Mesodermal cell (in vitro differentiated cells): ENCODE data around the gene MMP10.

Experiments
- H3K27ac ChIP-seq: 2 replicates; pipeline ENCODE4 v1.7.0; 2013; ENCODE audit warnings: mild to moderate bottlenecking, low read depth, low read length, moderate library complexity; ENCODE audit not compliant: severe bottlenecking
- H3K36me3 ChIP-seq: 2 replicates; pipeline ENCODE4 v1.7.1; 2013; ENCODE audit warnings: mild to moderate bottlenecking, low read length, moderate library complexity; ENCODE audit not compliant: control insufficient read depth, insufficient read depth
- H3K4me1 ChIP-seq: one replicate; pipeline ENCODE4 v1.7.1; 2013; ENCODE audit warnings: mild to moderate bottlenecking, low read length; ENCODE audit not compliant: insufficient read depth, control insufficient read depth, poor library complexity, severe bottlenecking
- H3K4me3 ChIP-seq: 2 replicates; pipeline ENCODE4 v1.7.0; 2013; ENCODE audit warnings: low read length, control low read depth, mild to moderate bottlenecking; ENCODE audit not compliant: insufficient read depth, poor library complexity, severe bottlenecking; ENCODE audit errors: extremely low read depth
- H3K9me3 ChIP-seq: 2 replicates; pipeline ENCODE4 v1.7.1; 2013; ENCODE audit warnings: mild to moderate bottlenecking, low read length, moderate library complexity; ENCODE audit not compliant: control insufficient read depth
- WGBS, 2 experiments: methylation state at CpG; one replicate each; pipeline ENCODE4 v1.1.5; 2013; ENCODE audit warnings: missing lambda C conversion rate in 2 of 2; ENCODE audit not compliant: insufficient coverage in 2 of 2; 5-methylcytosine and 5-hydroxymethylcytosine counted together

MMP10 gene

GRCh38 chr11:102783016-102783415 lies 2.6 kb upstream of the MMP10 start:
- Histone ChIP-seq H3K4me1 (peaks cover 7% of the 10 kb centered on the region), H3K4me3 (no peak overlapping the region), H3K9me3 (no peaks in the 10 kb centered on the region), H3K27ac (no peak overlapping the region), H3K36me3 (no peaks in the 10 kb centered on the region)

- 60 to 80% methylated on average over 1 of the region's 2 CpGs for WGBS, 2 experiments
- H3K4me1 ChIP-seq = peaks cover 7% of the 10 kb centered on the region
- no peaks in the 10 kb centered on the region for H3K9me3 ChIP-seq
- H3K36me3 ChIP-seq = no peaks in the 10 kb centered on the region
- no peak overlapping the region for H3K27ac ChIP-seq
- no peak overlapping the region for H3K4me3 ChIP-seq
These were observed 1.2 kb upstream of the MMP10 start for GRCh38 chr11:102781676-102782075.

GRCh38 chr11:102776454-102776853 lies 4.0 kb downstream of the MMP10 start:
- 100% methylated on average over 3 of the region's 5 CpGs; no CpG with 5 or more reads in 1 of the 2 experiments for WGBS, 2 experiments
- Histone ChIP-seq H3K9me3 (no peaks in the 10 kb centered on the region), H3K4me3 (no peak overlapping the region), H3K27ac (no peak overlapping the region), H3K36me3 (no peaks in the 10 kb centered on the region), H3K4me1 (peaks cover 1% of the 10 kb centered on the region)

GRCh38 chr11:102773386-102773785 lies 7.0 kb downstream of the MMP10 start:
- 91 to 92% methylated on average over 4 of the region's 4 CpGs for WGBS, 2 experiments
- Histone ChIP-seq H3K4me1 (peaks cover 4% of the 10 kb centered on the region), H3K4me3 (no peak overlapping the region), H3K9me3 (no peaks in the 10 kb centered on the region), H3K36me3 (no peaks in the 10 kb centered on the region), H3K27ac (peak overlapping the region; percentile 25)

- Histone ChIP-seq H3K36me3 (no peaks in the 10 kb centered on the region), H3K27ac (no peak overlapping the region)
- WGBS, 2 experiments = 88% methylated on average over 1 of the region's 1 CpG; no CpG with 5 or more reads in 1 of the 2 experiments
These were observed 9.1 kb downstream of the MMP10 start for GRCh38 chr11:102771351-102771750.

GRCh38 chr11:102770191-102770590 lies 10.2 kb downstream of the MMP10 start:
- peaks cover 7% of the 10 kb centered on the region for H3K4me1 ChIP-seq
- no peak overlapping the region for H3K4me3 ChIP-seq
- no peaks in the 10 kb centered on the region for H3K36me3 ChIP-seq
- no peak overlapping the region for H3K27ac ChIP-seq
- H3K9me3 ChIP-seq = no peaks in the 10 kb centered on the region

More at GRCh38 chr11:102771351-102771750, 9.1 kb downstream of the MMP10 start:
- no peak overlapping the region for H3K4me3 ChIP-seq
- H3K4me1 ChIP-seq = peaks cover 4% of the 10 kb centered on the region
- H3K9me3 ChIP-seq = no peaks in the 10 kb centered on the region

GRCh38 chr11:102767800-102768199 lies 12.6 kb downstream of the MMP10 start:
- 87 to 94% methylated on average over 9 of the region's 18 CpGs for WGBS, 2 experiments
- H3K4me3 ChIP-seq = no peak overlapping the region
- H3K9me3 ChIP-seq = no peaks in the 10 kb centered on the region
- H3K4me1 ChIP-seq = peaks cover 24% of the 10 kb centered on the region
- H3K27ac ChIP-seq = no peak overlapping the region
- H3K36me3 ChIP-seq = no peaks in the 10 kb centered on the region

GRCh38 chr11:102763440-102763839 lies 17.0 kb downstream of the MMP10 start:
- WGBS, 2 experiments = 73 to 94% methylated on average over 2 of the region's 2 CpGs
- H3K4me3 ChIP-seq = no peak overlapping the region
- H3K27ac ChIP-seq = no peak overlapping the region
- peaks cover 34% of the 10 kb centered on the region for H3K4me1 ChIP-seq
- H3K9me3 ChIP-seq = no peaks in the 10 kb centered on the region
- no peaks in the 10 kb centered on the region for H3K36me3 ChIP-seq

- peaks cover 34% of the 10 kb centered on the region for H3K4me1 ChIP-seq
- H3K9me3 ChIP-seq = no peaks in the 10 kb centered on the region
- H3K36me3 ChIP-seq = no peaks in the 10 kb centered on the region
- 100% methylated on average over 1 of the region's 2 CpGs; no CpG with 5 or more reads in 1 of the 2 experiments for WGBS, 2 experiments
- peak overlapping the region; percentile 95 for H3K27ac ChIP-seq
- H3K4me3 ChIP-seq = no peak overlapping the region
These were observed 18.1 kb downstream of the MMP10 start for GRCh38 chr11:102762361-102762767.

GRCh38 chr11:102761646-102762238 lies 18.7 kb downstream of the MMP10 start:
- H3K27ac ChIP-seq = peak overlapping the region; percentile 95
- no peaks in the 10 kb centered on the region for H3K9me3 ChIP-seq
- H3K36me3 ChIP-seq = no peaks in the 10 kb centered on the region
- H3K4me1 ChIP-seq = peaks cover 34% of the 10 kb centered on the region
- 76 to 80% methylated on average over 4 of the region's 4 CpGs for WGBS, 2 experiments
- H3K4me3 ChIP-seq = no peak overlapping the region

- Histone ChIP-seq H3K4me1 (peaks cover 34% of the 10 kb centered on the region), H3K27ac (peak overlapping the region; percentile 47), H3K36me3 (no peaks in the 10 kb centered on the region), H3K4me3 (no peak overlapping the region), H3K9me3 (no peaks in the 10 kb centered on the region)
- WGBS, 2 experiments = 86 to 100% methylated on average over 2 of the region's 4 CpGs
These were observed 19.9 kb downstream of the MMP10 start for GRCh38 chr11:102760344-102761035.
